Activated CD4-positive, alpha-beta T cell treated with anti-CD3 and anti-CD28 coated beads, Interleukin-2, amount 10 ng/mL, durations not matched to agents 24 days and 14 days (primary cell): Measurements from ENCODE around the gene SKOR2. TPM values are rescaled to one million over a fixed set of nuclear protein-coding genes. Genes with fewer than 3 reads are reported as not detected.
"Not testable (repeated sequence)": the region's sequence is repeated elsewhere in the genome, so short reads cannot be mapped to it uniquely, and the experiment has no call there.

Experiments used
- DNase-seq: peaks from one replicate; pipeline ENCODE4 v3.0.0; 2022
- H3K27ac Mint-ChIP-seq: one replicate; pipeline ENCODE4 v1.8.0; 2022; ENCODE audit warnings: mild to moderate bottlenecking, mixed read lengths
- H3K27me3 Mint-ChIP-seq: one replicate; pipeline ENCODE4 v1.8.0; 2022; ENCODE audit warnings: mixed read lengths
- H3K36me3 Mint-ChIP-seq: one replicate; pipeline ENCODE4 v1.8.0; 2022; ENCODE audit warnings: low read depth, mild to moderate bottlenecking, mixed read lengths
- H3K4me1 Mint-ChIP-seq: one replicate; pipeline ENCODE4 v1.8.0; 2021; ENCODE audit warnings: mixed read lengths
- H3K4me3 Mint-ChIP-seq: one replicate; pipeline ENCODE4 v1.8.0; 2022; ENCODE audit warnings: mild to moderate bottlenecking, moderate library complexity, mixed read lengths
- H3K9me3 Mint-ChIP-seq: one replicate; pipeline ENCODE4 v1.8.0; 2021; ENCODE audit warnings: mixed read lengths
- intact Hi-C: fragments of 100-400 bp; cut with micrococcal nuclease; formaldehyde crosslinking; loops from one replicate; pipeline ENCODE4 v1.15.1; 2023
- total RNA-seq: library from RNA; stranded (reverse); gene quantifications from 2 replicates; pipeline ENCODE4 v1.2.3, GENCODE V29; 2022

The SKOR2 gene
- total RNA-seq, 1 donor from 2014 or later, result not detected

DNA sequence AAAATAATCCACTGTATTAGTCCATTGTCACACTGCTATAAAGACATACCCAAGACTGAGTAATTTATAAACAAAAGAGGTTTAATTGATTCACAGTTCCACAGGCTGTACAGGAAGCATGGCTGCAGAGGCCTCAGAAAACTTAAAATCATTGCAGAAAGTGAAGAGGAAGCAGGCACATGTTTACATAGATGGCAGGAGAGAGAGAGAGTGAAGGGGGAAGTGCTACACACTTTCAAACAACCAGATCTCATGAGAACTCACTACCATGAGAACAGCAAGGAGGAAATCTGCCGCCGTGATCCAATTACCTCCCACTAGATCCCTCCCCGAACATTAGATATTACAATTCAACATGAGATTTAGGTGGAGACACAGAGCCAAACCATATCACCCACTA, 55.5 kb downstream of the SKOR2 start:
- H3K27me3 Mint-ChIP-seq, result peaks cover 41% of the 10 kb centered on the region
- H3K4me1 Mint-ChIP-seq, H3K27ac Mint-ChIP-seq, DNase-seq, intact Hi-C loops, H3K4me3 Mint-ChIP-seq, H3K9me3 Mint-ChIP-seq, H3K36me3 Mint-ChIP-seq: not testable (repeated sequence)

DNA sequence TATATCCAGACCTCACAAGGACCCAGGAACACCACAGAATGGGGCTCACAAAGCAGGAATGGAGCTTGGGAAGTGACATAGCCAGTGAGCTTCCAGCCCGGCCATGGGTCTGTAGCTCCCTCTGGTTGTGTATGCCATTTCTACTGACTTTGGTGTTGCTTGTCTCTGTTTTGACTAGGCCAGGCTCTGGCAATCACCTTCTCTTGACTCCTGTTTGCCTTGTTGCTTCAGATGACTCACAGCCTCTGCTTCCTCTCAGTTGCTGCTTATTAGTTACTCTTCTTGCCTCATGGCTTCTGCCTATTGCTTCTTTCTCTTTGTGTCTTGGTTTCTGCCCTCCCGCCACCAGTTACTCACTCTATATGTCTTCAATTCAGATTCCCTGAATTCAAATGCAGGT, 59.5 kb downstream of the SKOR2 start:
- H3K27ac Mint-ChIP-seq, result no peak overlapping the region
- no peak overlapping the region for H3K4me3 Mint-ChIP-seq
- H3K9me3 Mint-ChIP-seq, result no peaks in the 10 kb centered on the region
- peaks cover 7% of the 10 kb centered on the region for H3K4me1 Mint-ChIP-seq
- intact Hi-C loops, result no loop called here
- H3K27me3 Mint-ChIP-seq, result peaks cover 15% of the 10 kb centered on the region
- DNase-seq, result no peak
- no peaks in the 10 kb centered on the region for H3K36me3 Mint-ChIP-seq

DNA sequence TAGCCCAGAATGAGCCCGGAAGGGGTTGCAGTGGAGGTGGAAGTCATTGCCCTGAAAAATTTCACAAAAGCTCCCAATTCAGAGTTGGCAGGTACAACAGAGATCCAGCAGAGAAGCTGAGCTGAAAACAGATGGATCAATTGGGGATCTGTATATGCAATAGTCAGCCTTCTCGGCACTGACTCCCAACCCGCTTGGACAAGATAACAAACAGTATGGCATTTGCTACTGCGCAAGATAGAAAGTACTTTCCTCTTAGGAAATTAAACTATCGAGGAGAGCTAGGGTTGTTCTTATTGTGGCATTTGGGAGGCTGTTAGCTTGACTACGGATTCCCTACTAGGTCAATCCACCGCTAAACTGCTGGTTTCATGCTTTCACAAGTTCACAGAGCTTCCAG, 63.7 kb downstream of the SKOR2 start:
- no peak overlapping the region for H3K4me3 Mint-ChIP-seq
- H3K4me1 Mint-ChIP-seq, result no peaks in the 10 kb centered on the region
- intact Hi-C loops, result no loop called here

DNA sequence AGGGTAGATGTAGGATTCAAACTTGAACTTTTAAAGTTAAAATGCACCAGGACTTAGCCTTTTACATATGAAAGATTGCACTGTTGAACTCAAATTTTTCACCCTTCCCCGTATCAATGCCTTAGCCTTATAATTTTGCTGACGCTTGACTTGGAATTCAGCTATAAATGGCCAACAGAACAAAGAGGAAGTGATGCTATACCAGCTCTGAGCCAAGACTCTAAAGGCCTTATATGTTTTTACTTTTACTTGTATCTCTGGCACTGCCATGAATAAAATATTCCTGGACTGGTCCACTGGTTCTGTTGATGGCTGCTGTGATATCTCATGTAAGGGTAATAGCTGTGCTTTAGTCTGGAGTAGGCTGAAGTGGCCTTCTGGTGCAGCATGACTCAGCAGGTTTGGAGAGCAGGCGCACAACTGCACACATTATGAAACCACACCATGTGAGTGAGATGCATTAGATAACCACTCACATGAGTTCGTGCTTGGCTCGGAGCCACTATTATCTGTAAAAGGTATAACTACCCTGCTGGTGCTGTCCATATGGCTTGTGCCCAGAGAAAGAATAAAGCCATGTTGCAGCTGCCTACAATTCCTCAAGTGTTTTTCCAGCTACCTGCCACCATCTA, 66.9 kb downstream of the SKOR2 start:
- Mint-ChIP-seq H3K9me3 (peaks cover 21% of the 10 kb centered on the region), H3K4me3 (no peak overlapping the region), H3K27me3 (peaks cover 8% of the 10 kb centered on the region), H3K27ac (no peak overlapping the region), H3K4me1 (no peaks in the 10 kb centered on the region), H3K36me3 (no peaks in the 10 kb centered on the region)
- no peak for DNase-seq
- intact Hi-C loops, result no loop called here

More for the DNA sequence above, 63.7 kb downstream of the SKOR2 start:
- H3K36me3 Mint-ChIP-seq, result no peaks in the 10 kb centered on the region
- no peak overlapping the region for H3K27ac Mint-ChIP-seq
- H3K9me3 Mint-ChIP-seq, result peaks cover 21% of the 10 kb centered on the region
- no peak for DNase-seq
- H3K27me3 Mint-ChIP-seq, result peaks cover 4% of the 10 kb centered on the region

DNA sequence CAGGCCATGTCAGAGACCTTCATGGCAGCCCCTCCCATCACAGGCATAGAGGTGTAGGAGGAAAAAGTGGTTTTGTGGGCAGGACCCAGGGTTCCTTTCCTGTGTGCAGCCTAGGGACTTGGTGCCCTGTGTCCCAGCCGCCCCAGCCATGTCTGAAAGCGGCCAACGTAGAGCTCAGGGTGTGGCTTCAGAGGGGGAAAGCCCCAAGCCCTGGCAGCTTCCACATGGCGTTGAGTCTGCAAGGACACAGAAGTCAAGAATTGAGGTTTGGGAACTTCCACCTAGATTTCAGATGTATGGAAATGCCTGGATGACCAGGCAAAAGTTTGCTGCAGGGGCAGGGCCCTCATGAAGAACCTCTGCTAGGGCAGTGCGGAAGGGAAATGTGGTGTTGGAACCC, 69.3 kb downstream of the SKOR2 start:
- intact Hi-C loops, H3K36me3 Mint-ChIP-seq, H3K4me1 Mint-ChIP-seq, DNase-seq, H3K27me3 Mint-ChIP-seq, H3K27ac Mint-ChIP-seq, H3K4me3 Mint-ChIP-seq: not testable (repeated sequence)
- H3K9me3 Mint-ChIP-seq, result peaks cover 21% of the 10 kb centered on the region

DNA sequence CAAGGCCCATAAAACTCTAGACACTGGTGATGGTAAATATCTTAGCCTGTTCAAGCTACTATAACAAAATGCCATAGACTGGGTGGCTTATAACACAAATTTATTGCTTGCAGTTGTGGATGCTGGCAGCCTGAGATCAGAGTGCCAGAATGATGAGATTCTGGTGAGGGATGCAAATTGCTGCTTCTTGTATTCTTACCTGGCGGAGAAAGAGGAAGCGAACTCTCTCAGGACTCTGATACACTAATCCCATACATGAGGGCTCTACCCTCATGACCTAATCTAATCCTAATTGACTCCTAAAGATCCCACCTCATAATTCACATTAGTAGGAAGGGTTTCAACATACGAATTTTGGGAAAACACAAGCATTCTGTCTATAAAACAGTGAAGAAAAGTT, 70.7 kb downstream of the SKOR2 start:
- H3K27me3 Mint-ChIP-seq, result peaks cover 5% of the 10 kb centered on the region
- intact Hi-C loops, result no loop called here
- no peak overlapping the region for H3K27ac Mint-ChIP-seq
- no peak for DNase-seq
- H3K36me3 Mint-ChIP-seq, result no peaks in the 10 kb centered on the region
- H3K9me3 Mint-ChIP-seq, result peaks cover 18% of the 10 kb centered on the region
- H3K4me1 Mint-ChIP-seq, result peaks cover 2% of the 10 kb centered on the region
- no peak overlapping the region for H3K4me3 Mint-ChIP-seq

DNA sequence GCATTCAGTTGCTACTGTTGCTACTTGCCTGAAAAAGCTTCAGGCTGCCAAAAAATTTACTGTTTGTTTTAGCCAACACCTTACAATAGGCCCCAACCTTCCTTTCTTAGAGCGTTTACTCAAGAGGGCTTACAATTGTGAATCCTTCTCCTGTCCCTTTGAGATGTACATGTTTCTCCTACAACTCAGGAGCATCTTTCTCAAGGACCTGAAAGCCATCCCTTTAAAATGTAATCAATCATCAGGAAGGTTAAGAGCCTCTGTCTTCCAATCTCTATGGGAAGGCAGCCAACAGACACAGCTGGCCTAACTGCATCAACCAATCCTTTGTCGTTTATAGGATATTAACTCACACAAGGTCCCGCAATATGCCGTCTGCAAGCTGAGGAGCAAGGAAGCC, 71.9 kb downstream of the SKOR2 start:
- no peak for DNase-seq
- intact Hi-C loops, result loop anchor here (5.0 kb wide), 1 partner anchor 37 kb away; no protein-coding TSS in a partner anchor
- H3K9me3 Mint-ChIP-seq, result peaks cover 7% of the 10 kb centered on the region
- H3K4me3 Mint-ChIP-seq, result no peak overlapping the region
- peaks cover 2% of the 10 kb centered on the region for H3K36me3 Mint-ChIP-seq
- H3K27ac Mint-ChIP-seq, result no peak overlapping the region
- peaks cover 4% of the 10 kb centered on the region for H3K27me3 Mint-ChIP-seq
- H3K4me1 Mint-ChIP-seq, result peaks cover 2% of the 10 kb centered on the region

DNA sequence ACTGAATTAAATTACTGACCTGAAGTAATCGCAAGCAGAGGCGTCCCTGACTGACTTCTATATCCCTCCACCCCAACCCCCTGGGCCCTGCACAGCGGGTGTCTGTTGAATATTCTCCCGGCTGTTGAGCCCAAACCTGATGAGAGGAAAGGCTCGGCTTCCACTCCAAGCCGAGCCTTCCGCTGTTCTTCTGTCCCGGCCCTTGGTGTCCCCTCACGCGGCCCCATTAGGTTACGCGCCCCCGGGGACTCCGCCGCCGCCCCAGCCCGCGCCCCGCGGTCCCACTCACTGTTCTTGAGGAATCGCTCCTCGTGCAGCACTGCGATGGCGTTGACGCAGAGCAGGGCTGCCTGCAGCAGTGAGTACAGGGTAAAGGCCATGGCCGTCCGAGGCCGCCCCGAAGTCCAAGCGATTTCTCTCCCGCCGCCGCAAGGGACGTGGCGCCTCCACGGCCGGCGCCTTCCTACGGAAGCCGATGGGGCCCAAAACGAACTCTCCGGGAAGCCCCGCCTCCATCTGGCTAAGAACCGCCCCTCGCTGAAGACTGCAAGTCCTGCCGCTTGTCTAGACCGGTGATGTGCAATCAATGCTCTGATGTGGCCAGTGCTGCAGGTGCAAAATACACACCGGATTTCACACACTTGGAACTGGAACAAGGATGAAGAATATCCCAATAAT, 75.4 kb downstream of the SKOR2 start, which contains the start of gene IER3IP1:
Gene IER3IP1 (minus strand): TSS at position 467 of the 678 bp plus-strand sequence. CDS start 87 bp downstream, at position 380.
- intact Hi-C loops, result loop anchor here (1.0 to 5.0 kb wide), 3 partner anchors 26 to 56 kb away; partner anchors contain the start of gene HDHD2
- no peaks in the 10 kb centered on the region for H3K9me3 Mint-ChIP-seq
- DNase-seq, result peak; percentile 97
- H3K36me3 Mint-ChIP-seq, result peaks cover 2% of the 10 kb centered on the region
- H3K4me3 Mint-ChIP-seq, result peak within 1 kb of the TSS; percentile 32
- H3K4me1 Mint-ChIP-seq, result peaks cover 2% of the 10 kb centered on the region
- peak within 1 kb of the TSS; percentile 68 for H3K27ac Mint-ChIP-seq
- H3K27me3 Mint-ChIP-seq, result peaks cover 4% of the 10 kb centered on the region

DNA sequence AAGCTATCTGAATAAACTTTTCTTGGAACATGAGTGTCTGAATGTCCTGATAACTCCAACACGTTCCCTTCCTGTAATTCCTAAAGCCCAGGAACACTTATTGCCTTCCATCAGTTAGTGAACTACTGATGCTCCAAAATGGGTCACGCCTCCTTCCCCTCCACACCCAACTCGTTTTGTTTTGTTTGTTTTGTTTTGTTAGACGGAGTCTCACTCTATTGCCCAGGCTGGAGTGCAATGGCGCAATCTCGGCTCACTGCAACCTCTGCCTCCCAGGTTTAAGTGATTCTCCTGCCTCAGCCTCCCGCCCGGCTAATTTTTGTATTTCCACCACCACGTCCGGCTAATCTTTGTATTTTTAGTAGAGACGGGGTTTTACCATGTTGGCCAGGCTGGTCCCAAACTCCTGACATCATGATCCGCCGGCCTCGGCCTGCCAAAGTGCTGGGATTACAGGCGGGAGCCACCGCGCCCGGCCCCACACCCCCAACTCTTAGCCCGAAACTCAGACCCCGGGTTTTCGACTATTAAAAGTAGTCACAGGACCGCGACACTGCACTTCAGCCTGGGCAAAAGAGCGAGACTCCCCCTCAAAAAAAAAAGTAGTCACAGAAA, 76.1 kb downstream of the SKOR2 start:
- Mint-ChIP-seq H3K4me3 (no peak overlapping the region), H3K36me3 (peaks cover 2% of the 10 kb centered on the region), H3K27me3 (peaks cover 4% of the 10 kb centered on the region), H3K9me3 (no peaks in the 10 kb centered on the region), H3K27ac (peak overlapping the region; percentile 68), H3K4me1 (peaks cover 2% of the 10 kb centered on the region)
- intact Hi-C loops, result loop anchor here (5.0 kb wide), 1 partner anchor 33 kb away; no protein-coding TSS in a partner anchor
- no peak for DNase-seq

DNA sequence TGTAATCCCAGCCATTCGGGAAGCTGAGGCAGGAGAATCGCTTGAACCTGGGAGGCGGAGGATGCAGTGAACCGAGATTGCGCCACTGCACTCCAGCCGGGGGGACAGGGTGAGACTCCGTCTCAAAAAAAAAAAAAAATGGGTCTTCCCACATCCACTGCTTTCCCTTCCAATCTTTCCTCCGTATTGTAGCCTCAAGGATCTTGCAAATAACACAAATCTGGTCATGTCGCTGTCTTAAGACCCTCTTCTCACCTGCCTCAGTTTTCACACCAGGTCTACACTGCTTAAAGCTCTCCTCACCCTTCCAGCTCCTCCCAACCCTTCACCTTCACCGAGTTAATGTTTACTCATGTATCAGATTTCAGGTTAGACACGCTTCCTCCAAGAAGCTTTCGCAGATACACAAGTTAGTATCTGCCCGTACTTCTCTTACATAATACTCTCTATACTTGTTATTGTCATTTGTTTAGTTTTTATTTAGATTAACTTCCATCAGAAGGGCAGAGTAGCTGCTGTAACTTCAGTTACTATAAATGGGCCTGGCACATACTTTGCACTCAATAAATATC, 76.8 kb downstream of the SKOR2 start:
- Mint-ChIP-seq H3K4me1 (peaks cover 2% of the 10 kb centered on the region), H3K4me3 (no peak overlapping the region), H3K27ac (no peak overlapping the region), H3K36me3 (peaks cover 4% of the 10 kb centered on the region), H3K27me3 (peaks cover 2% of the 10 kb centered on the region), H3K9me3 (no peaks in the 10 kb centered on the region)
- intact Hi-C loops, result loop anchor here (5.0 kb wide), 1 partner anchor 32 kb away; no protein-coding TSS in a partner anchor
- DNase-seq, result no peak

DNA sequence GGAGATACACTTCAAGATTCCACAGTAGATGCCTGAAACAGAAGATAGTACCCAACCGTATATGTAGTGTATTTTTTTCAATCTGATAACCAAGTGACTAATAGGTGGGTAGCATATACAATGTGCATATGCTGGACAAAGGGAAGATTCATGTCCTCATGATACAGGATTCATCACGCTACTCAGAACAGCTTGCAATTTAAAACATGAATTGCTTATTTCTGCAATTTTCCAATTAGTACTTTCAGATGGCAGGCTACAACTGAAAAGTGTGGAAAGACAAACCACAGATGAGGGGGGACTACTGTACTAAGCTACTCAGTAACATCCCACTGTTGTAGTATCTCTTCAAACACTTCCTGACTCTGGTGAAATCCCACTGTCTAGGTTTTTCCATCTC, 79.0 kb downstream of the SKOR2 start:
- Mint-ChIP-seq H3K4me3 (no peak overlapping the region), H3K27me3 (no peaks in the 10 kb centered on the region), H3K4me1 (peaks cover 6% of the 10 kb centered on the region), H3K9me3 (no peaks in the 10 kb centered on the region), H3K36me3 (peaks cover 4% of the 10 kb centered on the region), H3K27ac (no peak overlapping the region)
- intact Hi-C loops, result no loop called here
- no peak for DNase-seq

DNA sequence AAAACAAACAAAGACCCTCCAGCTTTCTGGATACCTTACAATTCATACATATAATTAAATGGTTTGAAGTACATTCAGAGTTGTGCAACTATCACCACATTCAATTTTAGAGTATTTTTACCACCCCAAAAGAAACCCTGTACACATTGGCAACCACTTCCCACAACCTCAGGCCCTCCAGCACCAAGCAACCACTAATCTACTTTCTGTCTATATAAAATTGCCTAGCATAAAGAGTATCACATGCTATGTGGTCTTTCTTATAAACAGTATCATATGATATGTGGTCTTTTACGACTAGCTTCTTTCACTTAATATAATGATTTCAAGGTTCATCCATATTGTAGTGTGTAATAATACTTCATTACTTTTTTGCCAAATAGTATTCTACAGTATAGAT, 82.5 kb downstream of the SKOR2 start:
- Mint-ChIP-seq H3K27me3 (no peaks in the 10 kb centered on the region), H3K4me3 (no peak overlapping the region), H3K36me3 (peaks cover 12% of the 10 kb centered on the region), H3K4me1 (peaks cover 14% of the 10 kb centered on the region), H3K27ac (no peak overlapping the region), H3K9me3 (no peaks in the 10 kb centered on the region)
- intact Hi-C loops, result no loop called here
- DNase-seq, result no peak

DNA sequence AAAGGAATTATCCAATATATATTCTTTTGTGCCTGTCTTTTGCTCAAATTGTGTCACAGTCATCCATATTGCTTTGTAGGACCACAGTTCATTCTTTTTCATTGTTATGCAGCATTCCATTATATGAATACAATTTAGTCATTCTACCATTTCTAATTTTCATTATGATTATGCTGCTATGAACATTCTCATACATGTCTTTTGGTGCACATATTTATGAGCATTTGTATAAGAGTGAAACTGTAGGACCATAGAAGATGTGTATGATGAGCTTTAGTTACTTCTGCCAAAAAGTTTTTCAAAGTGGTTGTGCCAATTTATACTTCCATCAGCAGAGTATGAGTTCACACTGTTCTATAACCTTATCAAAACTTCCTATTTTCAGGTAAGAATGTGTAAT, 83.0 kb downstream of the SKOR2 start:
- Mint-ChIP-seq H3K4me1 (peaks cover 17% of the 10 kb centered on the region), H3K4me3 (no peak overlapping the region), H3K36me3 (peaks cover 12% of the 10 kb centered on the region), H3K9me3 (no peaks in the 10 kb centered on the region), H3K27ac (no peak overlapping the region), H3K27me3 (no peaks in the 10 kb centered on the region)
- no peak for DNase-seq
- intact Hi-C loops, result no loop called here

DNA sequence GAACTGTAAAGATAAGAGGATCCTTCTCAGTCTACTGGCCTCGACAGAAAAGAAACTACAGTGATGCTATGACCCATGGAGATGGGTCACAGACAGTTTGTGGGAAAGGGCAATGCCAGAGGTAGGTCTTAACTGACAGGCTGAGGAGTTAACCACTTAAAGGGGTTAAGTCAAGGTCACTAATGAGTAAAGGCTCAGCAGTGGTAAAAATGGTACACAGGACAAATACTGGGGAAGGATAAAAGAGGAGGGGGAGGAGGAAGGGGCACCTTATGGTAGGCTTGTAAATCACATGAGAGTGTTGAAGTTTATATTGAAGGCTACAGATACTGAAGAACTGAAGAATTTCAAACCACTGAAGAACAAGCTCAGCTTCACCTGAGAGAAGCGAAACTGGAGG, 85.2 kb downstream of the SKOR2 start:
- H3K36me3 Mint-ChIP-seq, result peaks cover 12% of the 10 kb centered on the region
- no peaks in the 10 kb centered on the region for H3K27me3 Mint-ChIP-seq
- intact Hi-C loops, result no loop called here

More for the DNA sequence above, 85.2 kb downstream of the SKOR2 start:
- no peak overlapping the region for H3K4me3 Mint-ChIP-seq
- H3K27ac Mint-ChIP-seq, result no peak overlapping the region
- H3K4me1 Mint-ChIP-seq, result peaks cover 24% of the 10 kb centered on the region
- DNase-seq, result no peak
- no peaks in the 10 kb centered on the region for H3K9me3 Mint-ChIP-seq
